Calu3 (cell line): ENCODE data around the gene RAB43. TPM values are rescaled to one million over a fixed set of nuclear protein-coding genes. Genes with fewer than 3 reads are reported as not detected.

ENCODE experiments used
- BruUV-seq: library from RNA; stranded (reverse); fragments of 400-500 nt; replicated peaks from 2 replicates; lab custom pipeline; 2021; lab: Mats Ljungman, UMichigan
- CTCF ChIA-PET: fragments of 300-600 bp; sonication (Branson Sonifier 250); formaldehyde crosslinking; loops from one replicate; lab custom pipeline; 2022; ENCODE audit warnings: antibody characterized with exemption; lab: Charles Lee
- DNase-seq: peaks from one replicate; pipeline ENCODE4 v3.0.0; 2022
- H3K27ac Mint-ChIP-seq: one replicate; pipeline ENCODE4 v1.8.0; 2022; ENCODE audit warnings: mixed read lengths; ENCODE audit not compliant: unreplicated experiment
- H3K27me3 Mint-ChIP-seq: one replicate; pipeline ENCODE4 v1.8.0; 2022; ENCODE audit warnings: mixed read lengths; ENCODE audit not compliant: unreplicated experiment
- H3K36me3 Mint-ChIP-seq: one replicate; pipeline ENCODE4 v1.8.0; 2022; ENCODE audit warnings: mild to moderate bottlenecking, moderate library complexity, mixed read lengths; ENCODE audit not compliant: insufficient read depth, unreplicated experiment
- H3K4me1 Mint-ChIP-seq: one replicate; pipeline ENCODE4 v1.8.0; 2022; ENCODE audit warnings: mild to moderate bottlenecking, low read depth, mixed read lengths; ENCODE audit not compliant: unreplicated experiment
- H3K4me3 Mint-ChIP-seq: one replicate; pipeline ENCODE4 v1.8.0; 2022; ENCODE audit warnings: mild to moderate bottlenecking, low read depth, moderate library complexity, mixed read lengths; ENCODE audit not compliant: unreplicated experiment
- H3K9me3 Mint-ChIP-seq: one replicate; pipeline ENCODE4 v1.8.0; 2022; ENCODE audit warnings: low read depth, mixed read lengths; ENCODE audit not compliant: unreplicated experiment
- CTCF ChIP-seq: fragments of 200-600 bp; IDR thresholded peaks from one replicate; pipeline ENCODE4 v1.8.0; 2022; ENCODE audit warnings: antibody characterized with exemption; ENCODE audit not compliant: unreplicated experiment
- intact Hi-C: fragments of 100-400 bp; cut with micrococcal nuclease; formaldehyde crosslinking; loops from one replicate; pipeline ENCODE4 v1.10.0; 2022; ENCODE audit not compliant: unreplicated experiment
- total RNA-seq: library from RNA; stranded (reverse); gene quantifications from 2 replicates; pipeline ENCODE4 v1.2.3, GENCODE V29; 2022

The RAB43 gene
- total RNA-seq, 1 experiment from 2014 or later: 21.2 TPM

DNA sequence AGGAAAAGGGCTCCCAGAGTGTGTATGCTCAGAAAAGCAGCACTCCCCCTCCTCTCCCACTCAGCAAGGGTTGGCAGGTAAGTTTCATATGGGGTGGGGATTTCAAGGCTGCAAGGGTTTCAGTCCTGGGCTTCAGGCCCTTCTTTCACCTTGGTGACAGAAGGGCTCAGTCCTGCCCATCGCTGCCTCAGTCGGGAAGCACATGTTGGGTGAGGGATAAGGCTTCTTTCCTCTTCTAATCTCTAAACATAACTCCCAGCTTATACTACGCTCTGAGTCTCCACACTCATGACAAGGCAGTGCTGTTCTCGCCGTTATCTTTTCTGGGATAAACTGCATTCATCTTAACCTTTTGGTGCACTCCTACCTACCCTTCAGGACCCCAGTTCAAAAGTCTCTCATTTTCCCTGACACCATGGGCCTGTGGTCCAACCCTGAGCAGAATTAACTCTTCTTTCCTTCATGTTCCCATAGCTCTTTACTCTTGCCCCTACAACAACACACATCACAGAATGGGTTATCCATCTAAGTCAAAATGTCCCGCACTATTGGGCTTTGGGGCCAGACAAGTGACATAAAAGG is 17.0 kb downstream of the RAB43 start:
- CTCF ChIA-PET: interaction anchor here (0.5 to 0.6 kb wide), 3 partner anchors 10 to 51 kb away, joined by 3 to 4 read pairs (median 3); no protein-coding TSS in a partner anchor
- BruUV-seq: no TSS peak
- H3K27ac Mint-ChIP-seq: no peak overlapping the region
- no peaks in the 10 kb centered on the region for H3K27me3 Mint-ChIP-seq
- intact Hi-C loops: no loop called here
- TF ChIP-seq CTCF: no peak
- H3K36me3 Mint-ChIP-seq: peaks cover 12% of the 10 kb centered on the region
- H3K4me1 Mint-ChIP-seq: no peaks in the 10 kb centered on the region
- no peak overlapping the region for H3K4me3 Mint-ChIP-seq
- DNase-seq: no peak
- no peaks in the 10 kb centered on the region for H3K9me3 Mint-ChIP-seq

GRCh38 chr3:129104051-129104450 is 17.6 kb downstream of the RAB43 start:
- H3K27ac Mint-ChIP-seq: no peak overlapping the region
- no peak overlapping the region for H3K4me3 Mint-ChIP-seq
- no peak for TF ChIP-seq CTCF
- no peaks in the 10 kb centered on the region for H3K27me3 Mint-ChIP-seq
- peaks cover 12% of the 10 kb centered on the region for H3K36me3 Mint-ChIP-seq
- H3K9me3 Mint-ChIP-seq: no peaks in the 10 kb centered on the region
- intact Hi-C loops: no loop called here
- DNase-seq: no peak
- H3K4me1 Mint-ChIP-seq: no peaks in the 10 kb centered on the region
- CTCF ChIA-PET: interaction anchor here (0.5 to 0.6 kb wide), 3 partner anchors 11 to 51 kb away, joined by 3 to 4 read pairs (median 3); no protein-coding TSS in a partner anchor
- no TSS peak for BruUV-seq

DNA sequence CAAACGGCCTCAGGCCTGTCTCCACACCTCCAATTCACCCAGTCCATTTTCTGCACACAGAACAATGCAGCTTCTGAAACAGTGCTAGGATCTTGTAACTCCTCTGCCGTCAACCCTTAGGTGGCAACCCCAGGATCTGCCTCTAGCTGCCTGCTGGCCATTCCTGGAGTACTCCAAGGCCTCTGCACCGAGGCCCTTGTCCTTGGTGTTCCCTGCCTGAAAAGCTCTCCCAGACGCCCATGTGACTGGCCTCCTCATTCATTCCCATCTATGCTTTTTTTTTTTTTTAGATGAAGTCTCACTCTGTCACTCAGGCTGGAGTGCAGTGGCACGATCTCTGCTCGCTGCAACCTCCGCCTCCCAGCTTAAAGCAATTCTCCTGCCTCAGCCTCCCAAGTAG is 18.3 kb downstream of the RAB43 start:
- TF ChIP-seq CTCF: no peak
- H3K36me3 Mint-ChIP-seq: peaks cover 12% of the 10 kb centered on the region
- no peak for DNase-seq
- no peaks in the 10 kb centered on the region for H3K27me3 Mint-ChIP-seq
- no peaks in the 10 kb centered on the region for H3K4me1 Mint-ChIP-seq
- intact Hi-C loops: no loop called here
- BruUV-seq: no TSS peak
- peaks cover 1% of the 10 kb centered on the region for H3K9me3 Mint-ChIP-seq
- CTCF ChIA-PET: no interaction called here
- H3K27ac Mint-ChIP-seq: no peak overlapping the region
- no peak overlapping the region for H3K4me3 Mint-ChIP-seq

GRCh38 chr3:129101370-129102138 is 20.1 kb downstream of the RAB43 start:
- Mint-ChIP-seq H3K4me3 (no peak overlapping the region), H3K27me3 (no peaks in the 10 kb centered on the region), H3K27ac (no peak overlapping the region), H3K36me3 (peaks cover 6% of the 10 kb centered on the region), H3K4me1 (no peaks in the 10 kb centered on the region), H3K9me3 (peaks cover 3% of the 10 kb centered on the region)
- intact Hi-C loops: no loop called here
- CTCF ChIA-PET: interaction anchor here (0.6 to 1.8 kb wide), 4 partner anchors 8 to 53 kb away, joined by 4 to 6 read pairs (median 4); no protein-coding TSS in a partner anchor
- no peak for TF ChIP-seq CTCF
- no peak for DNase-seq
- BruUV-seq: no TSS peak
